Measurements from ENCODE around the gene QPRT.
"Not testable (repeated sequence)": the region's sequence is repeated elsewhere in the genome, so short reads cannot be mapped to it uniquely, and the experiment has no call there.

Gene QPRT

DNA sequence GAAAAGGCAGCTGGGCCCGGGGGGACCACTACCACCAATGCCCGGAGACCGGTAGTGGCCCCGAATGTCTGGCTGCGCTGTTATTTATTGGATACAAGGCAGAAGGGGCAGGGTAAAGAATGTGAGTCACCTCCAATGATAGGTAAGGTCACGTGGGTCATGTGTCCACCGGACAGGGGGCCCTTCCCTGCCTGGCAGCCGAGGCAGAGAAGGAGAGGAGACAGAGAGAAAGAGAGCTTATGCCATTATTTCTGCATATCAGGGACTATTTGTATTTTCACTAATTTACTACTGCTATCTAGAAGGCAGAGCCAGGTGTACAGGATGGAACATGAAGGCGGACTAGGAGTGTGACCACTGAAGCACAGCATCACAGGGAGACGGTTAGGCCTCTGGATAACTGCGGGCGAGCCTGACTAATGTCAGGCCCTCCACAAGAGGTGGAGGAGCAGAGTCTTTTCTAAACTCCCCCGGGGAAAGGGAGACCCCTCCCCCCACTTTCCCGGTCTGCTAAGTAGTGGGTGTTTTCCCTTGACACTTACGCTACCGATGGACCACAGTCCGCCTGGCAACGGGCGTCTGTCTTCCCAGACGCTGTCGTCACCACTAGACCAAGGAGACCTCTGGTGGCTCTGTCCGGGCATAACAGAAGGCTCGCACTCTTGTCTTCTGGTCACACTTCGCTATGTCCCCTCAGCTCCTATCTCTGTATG is 42.3 kb downstream of the QPRT start:
- not testable (repeated sequence) for DNase-seq

DNA sequence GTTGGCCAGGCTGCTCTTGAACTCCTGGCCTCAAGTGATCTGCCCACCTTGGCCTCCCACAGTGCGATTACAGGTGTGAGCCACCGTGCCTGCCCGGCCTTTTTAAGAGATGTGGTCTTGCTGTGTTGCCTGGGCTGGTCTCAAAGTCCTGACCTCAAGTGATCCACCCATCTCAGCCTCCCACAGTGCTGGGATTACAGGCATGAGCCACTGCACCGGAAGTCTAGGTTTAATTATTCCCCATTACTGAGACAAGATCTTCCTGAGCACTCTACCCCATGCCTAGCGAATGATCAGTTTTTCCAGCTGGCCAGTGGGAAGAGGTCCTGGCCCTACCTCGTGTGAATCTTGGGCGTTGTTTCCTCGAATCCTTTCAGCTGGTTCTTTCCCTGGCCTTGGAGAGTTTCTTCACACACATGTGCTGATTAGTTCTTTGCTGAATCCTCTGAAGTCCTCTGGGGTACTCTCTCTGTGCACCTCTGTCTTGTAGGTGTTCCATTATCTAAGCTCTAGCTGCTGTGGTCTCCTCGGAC is 47.9 kb downstream of the QPRT start:
- no peak for DNase-seq

DNA sequence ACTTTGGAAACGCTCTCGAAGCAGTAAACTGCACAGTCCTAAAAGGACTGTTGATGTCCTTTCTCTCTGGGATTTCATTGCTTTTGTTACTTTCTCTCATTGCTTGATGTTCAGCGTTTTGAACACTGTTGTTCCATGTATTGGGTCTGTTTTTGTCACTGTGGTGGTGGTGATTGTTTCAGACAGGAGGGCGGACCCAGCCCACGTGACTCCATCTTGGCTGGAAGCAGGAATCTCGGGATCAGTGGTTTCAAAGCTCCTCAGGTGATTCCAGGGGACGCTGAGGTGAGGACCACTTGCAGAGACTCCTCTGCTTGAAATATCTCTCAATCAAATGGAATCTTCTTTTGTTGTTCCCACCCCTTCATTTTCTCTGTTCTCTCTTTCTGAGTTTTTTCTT is 48.5 kb downstream of the QPRT start:
- no peak for DNase-seq

DNA sequence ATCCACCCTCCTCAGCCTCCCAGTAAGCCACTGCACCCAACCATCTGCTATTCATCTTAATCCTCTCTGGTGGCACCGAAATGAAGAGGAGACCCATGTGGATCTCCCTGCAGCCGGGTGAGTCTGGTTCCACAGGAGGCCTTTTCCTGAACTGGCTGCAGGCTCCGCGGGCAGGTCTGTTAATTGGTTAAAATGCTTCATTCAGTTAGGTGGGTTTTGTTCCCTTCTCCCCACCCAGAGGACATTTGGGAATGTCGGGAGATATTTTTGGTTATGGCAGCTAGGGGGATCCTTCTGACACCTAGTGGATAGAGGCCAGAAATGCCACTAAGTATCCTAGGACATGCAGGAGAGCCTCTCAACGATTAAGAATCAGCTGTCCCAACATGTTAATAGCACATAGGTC is 50.1 kb downstream of the QPRT start:
- no peak for DNase-seq

DNA sequence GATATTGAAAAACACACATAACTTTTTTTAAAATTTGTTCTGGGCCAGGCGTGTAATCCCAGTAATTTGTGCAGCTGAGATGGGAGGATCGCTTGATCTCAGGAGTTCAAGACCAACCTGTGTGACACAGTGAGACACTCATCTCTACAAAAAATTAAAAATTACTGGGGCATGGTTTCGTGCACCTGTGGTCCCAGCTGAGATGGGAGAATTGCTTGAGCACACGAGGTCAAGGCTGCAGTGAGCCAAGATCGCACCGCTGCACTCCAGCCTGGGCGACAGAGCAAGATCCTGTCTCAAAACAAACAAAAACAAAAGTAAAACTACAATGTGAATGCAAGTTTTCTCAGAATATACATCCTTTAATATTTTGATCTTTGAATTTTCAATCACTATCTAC is 51.7 kb downstream of the QPRT start:
- no peak for DNase-seq

DNA sequence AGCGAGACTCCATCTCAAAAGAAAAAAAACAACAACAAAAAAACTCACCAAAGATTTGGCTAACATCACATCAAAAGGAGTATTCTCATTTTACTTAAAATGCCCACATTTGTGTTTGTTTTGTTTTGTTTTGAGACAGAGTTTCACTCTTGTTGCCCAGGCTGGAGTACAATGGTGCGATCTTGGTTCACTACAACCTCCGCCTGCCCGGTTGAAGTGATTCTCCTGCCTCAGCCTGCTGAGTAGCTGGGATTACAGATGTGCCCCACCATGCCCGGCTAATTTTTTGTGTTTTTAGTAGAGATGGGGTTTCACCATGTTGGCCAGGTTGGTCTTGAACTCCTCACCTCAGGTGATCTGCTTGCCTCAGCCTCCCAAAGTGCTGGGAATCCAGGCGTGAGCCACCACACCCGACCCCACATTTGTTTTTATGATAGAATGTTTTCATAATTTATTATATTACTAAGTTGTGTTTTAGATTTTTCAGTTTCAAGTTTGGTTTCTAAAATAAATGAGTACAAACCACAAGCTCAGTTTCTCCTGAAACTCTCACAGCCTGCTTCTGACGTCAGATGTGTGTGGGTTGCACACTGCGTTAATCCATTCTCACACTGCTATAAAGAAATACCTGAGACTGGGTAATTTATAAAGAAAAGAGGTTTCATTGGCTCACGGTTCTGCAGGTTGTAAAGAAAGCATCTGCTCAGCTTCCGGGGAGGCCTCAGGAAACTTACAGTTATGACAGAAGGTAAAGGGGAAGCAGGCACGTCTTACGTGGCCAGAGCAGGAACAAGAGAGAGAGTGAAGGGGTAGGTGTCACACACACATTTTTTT is 53.0 kb downstream of the QPRT start:
- not testable (repeated sequence) for DNase-seq

DNA sequence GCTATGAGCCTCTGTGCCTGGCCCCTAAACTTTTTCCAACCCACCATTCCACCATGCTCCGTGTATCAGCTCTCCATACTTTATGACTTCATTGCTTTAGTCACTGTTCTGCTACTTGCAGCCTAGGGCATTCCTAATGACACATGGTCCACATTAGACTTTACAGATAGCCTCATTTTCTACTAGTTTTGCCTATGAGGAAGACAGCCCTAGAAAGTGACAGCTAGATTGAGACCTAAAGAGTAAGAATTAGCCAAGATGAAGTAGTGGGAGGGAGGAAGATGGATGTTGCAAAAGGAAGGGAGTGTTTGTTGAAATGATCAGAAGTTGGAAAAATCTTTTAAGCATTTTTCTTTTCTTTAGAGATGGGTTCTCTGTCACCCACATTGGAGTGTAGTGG is 55.8 kb downstream of the QPRT start:
- no peak for DNase-seq

DNA sequence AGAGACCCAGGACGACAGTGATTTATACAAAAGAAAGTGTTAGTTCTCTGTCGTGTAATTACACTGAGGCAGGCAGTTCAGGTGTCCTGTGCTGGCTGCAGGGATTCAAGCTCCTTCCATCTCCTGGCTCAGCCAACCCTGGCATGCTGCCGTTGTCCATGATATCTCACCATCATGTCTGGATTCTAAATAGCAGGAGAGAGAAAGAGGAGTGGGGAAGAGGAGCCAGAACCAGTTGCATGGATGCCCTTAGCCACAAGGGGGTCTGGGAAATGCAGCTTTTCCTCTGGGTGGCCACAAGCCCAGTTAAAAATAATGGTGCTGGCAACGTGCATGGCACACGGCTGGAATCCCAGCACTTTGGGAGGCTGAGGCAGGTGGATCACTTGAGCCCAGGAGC is 57.1 kb downstream of the QPRT start:
- no peak for DNase-seq

DNA sequence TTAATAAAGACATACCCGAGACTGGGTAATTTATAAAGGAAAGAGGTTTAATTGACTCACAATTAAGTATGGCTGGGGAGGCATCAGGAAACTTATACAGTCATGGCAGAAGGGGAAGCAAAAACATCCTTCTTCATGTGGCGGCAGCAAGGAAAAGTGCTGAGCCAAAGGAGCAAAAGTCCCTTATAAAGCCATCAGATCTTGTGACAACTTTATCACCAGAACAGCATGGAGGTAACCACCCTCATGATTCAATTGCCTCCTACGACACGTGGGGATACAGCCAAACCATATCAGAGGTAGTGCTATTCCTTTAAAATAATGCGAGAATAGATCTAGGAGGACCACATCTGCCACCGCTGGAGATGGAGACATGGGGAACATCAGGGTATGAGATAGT is 57.8 kb downstream of the QPRT start:
- DNase-seq = no peak

DNA sequence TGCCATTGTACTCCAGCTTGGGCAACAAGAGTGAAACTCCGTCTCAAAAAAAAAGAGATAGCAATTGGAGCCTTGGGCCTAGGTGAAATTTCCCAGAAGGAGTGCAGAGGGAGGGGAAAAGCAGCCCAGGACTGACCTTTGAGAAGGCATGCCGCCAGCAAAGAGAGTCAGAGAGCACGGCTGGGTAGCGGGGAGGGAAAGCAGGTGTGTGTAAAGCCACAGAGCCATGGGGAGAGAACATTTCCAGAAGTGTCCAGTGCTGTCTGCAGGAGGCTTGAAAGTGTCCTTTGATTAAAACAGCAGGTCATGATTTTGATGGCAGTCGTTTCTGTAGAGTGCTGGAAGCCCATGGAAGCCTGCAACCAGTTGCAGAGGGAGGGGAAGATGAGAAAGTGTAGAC is 58.7 kb downstream of the QPRT start:
- DNase-seq = no peak

DNA sequence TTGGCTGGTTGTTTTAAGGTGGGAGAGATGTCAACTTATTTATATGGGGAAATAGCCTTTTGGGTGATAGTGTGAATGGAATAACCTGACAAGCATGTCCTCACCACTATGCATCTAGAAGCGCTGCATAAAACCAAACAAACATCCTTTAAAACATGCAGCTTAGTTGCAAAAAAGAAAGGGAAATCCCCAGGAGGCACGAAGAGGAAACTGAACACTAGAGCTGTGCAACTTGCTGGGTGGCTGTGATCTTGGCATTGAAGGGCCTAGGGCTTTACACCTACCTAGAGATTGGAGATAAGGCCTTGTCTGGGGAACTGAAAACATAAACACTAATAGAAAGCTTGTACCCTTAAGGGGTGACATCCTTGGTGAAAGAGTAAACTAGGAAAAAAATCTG is 59.5 kb downstream of the QPRT start:
- DNase-seq = no peak

DNA sequence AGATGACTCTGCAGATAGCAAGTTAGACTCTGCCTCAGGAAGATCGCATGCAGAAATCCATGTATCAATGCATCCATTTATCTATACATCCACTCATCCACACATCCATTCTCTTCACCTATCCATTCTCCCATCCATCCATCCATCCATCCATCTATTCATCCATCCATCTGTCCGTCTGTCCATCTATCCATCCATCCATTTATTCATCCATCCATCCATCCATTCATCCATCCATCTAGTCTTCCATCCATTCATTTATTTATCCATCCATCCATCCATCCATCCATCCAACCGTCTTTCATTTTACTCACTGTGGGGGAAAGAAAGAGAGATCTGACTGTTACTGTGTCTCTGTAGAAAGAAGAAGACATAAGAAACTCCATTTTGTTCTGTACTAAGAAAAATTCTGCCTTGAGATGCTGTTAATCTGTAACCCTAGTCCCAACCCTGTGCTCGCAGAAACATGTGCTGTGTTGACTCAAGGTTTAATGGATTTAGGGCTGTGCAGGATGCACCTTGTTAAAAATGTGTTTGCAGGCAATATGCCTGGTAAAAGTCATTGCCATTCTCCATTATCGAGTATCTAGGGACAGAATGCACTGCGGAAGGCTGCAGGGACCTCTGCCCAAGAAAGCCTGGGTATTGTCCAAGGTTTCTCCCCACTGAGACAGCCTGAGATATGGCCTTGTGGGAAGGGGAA is 61.1 kb downstream of the QPRT start:
- DNase-seq = not testable (repeated sequence)

DNA sequence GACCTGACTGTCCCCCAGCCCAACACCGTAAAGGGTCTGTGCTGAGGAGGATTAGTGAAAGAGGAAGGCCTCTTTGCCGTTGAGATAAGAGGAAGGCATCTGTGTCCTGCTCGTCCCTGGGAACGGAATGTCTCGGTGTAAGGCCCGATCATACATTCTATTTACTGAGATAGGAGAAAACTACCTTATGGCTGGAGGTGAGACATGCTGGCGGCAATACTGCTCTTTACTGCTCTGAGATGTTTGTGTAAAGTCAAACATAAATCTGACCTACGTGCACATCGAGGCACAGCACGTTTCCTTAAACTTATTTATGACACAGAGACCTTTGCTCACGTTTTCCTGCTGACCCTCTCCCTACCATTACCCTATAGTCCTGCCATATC is 61.6 kb downstream of the QPRT start:
- DNase-seq = not testable (repeated sequence)

DNA sequence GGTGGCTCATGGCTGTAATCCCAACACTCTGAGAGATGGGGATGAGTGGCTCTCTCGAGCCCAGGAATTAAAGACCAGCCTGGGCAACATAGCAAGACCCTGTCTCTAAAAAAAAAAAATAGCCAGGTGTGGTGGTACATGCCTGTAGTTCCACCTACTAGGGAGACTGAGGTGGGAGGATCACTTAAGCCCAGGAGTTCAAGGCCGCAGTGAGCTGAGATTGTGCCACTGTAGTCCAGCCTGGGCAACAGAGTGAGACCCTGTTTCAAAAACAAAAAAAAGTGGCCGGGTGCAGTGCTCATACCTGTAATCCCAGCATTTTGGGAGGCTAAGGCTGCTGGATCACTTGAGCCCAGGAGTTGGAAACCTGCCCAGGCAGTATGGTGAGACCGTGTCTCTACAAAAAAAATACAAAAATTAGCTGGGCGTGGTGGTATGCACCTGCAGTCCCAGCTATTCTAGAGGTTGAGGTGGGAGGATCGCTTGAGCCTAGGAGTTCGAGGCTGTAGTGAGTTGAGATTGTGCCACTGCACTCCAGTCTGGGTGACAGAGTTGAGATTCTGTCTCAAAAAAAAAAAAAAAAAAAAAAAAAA is 63.8 kb downstream of the QPRT start:
- DNase-seq = no peak

DNA sequence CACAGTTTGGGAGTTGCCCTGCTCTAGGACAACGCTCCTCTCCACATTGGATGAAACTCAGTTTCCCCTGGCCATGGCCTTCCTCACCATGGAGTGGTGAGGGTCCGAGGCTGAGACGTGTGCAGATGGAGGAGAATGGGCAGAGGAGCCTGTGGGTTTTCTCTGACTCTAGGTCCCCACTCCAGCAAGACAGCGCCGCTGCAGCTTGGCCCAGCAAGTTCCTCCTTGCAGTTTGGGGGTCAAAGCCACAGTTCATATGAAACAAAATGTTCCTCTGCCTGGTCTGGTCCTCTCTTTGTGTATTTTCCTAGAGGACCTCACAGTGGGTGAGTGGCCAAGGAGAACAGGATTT is 64.5 kb downstream of the QPRT start:
- no peak for DNase-seq

DNA sequence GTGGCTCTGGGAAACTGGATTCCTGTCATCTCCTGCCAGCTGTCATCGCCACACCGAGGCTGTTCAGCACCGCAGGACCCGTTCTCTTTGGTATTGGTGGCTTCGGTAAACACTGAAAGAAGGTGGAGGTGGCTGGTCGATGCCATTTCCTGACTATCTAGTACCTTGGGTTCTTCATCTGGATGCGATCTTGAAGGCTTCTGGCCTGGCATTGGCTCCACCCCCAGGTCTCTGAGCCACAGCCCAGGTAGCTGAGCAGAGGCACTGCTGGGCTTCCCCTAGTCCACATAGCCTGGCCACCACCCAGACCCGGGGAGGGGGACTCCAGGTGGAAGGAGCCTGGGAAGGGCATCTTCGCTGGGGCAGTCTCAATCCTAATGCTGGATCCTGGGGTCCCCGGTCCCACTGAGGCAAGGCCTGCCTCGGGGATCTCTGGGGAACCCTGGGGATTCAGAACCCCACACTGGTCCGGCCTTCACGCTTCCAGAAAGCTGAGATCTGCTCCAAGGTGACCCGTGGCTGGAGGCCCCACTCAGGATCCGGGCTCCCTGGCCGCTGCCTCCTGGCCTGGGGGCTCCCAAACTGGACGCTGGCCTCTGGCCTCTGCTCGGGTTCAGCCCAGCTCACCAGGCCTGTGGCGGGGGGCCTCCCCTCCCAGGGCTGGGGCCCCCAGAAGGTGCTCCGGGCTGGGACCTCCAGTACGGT is 65.0 kb downstream of the QPRT start:
- no peak for DNase-seq

DNA sequence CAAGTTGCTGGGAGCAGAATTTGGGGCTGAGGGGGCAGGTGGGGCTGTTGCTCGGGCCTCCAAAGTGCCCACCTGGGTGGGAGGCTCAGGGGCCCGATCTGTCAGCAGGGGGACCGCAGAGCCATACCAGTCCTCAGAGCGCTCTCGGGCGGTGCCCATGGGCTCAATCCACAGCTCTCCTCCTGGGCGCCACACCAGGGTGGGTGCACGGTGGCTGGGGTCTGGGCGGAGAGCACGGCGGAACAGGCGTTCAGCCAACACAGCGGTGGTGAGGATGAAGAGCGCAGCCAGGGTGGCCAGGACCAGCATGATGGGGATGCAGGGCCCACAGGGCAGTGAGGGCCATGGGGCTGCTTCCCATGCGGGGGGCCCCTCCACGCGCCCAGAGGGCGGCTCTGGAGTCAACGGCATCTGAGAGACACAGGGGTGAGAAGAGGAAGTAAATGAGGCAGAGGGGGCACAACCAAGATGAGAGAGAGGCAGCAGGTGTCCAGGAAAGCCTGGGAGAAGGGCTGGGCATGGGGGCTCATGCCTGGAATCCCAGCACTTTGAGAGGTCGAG is 65.6 kb downstream of the QPRT start:
- no peak for DNase-seq

DNA sequence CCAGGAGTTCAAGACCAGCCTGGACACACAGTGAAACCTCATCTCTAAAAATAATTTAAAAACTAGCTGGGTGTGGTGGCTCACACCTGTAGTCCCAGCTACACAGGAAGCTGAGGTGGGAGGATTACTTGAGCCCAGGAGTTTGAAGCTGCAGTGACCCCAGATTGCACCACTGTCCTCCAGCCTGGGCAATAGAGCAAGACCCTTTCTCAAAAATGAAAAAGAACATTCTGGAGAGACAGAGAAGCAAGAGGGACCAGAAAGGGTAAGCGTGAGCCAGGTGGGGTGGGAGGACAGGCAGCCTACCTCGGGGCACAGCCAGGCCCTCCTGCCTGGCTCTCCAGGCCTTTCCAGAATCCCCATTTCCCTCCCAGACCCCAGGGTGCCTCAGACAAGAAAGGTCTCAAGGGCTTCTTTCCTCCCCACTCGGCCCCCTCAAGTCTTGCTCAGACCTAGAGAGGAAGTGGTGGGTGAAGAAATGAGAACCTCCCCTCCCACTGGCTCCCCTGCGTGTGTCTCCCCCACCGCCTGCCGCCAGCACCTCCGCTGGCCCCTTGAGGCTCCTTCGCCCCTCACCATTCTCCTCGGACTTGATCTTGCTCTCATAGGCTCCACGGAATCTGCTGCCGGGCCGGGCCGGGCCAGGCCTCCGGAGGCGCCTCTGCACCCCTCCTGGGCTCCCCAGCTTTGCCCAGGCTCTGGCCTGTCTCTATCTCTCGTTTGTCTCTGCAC is 66.3 kb downstream of the QPRT start:
- no peak for DNase-seq

DNA sequence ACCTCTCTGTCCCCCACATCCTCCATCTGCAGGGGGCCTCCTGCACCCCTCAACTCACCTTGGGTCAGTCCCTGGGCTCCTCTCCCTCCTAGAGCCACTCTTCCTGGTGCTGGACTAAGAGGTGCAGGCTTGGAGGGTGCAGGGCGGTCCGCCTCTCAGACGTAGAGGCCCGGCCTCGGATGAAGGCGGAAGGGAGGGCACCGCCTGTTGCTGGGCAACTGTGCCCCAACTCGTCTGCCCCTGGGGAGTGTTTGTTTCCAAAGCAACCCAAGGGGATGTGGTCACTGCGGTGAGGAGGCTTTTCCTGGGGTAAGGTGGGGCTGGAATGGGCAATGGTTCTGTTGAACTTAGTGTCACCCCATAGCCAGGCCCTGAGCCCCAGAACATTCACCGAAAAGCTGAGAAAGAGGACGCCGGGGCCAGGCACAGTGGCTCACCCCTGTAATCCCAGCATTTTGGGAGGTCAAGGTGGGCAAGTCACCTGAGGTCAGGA is 66.9 kb downstream of the QPRT start, which contains the start of gene C16orf54:
Gene C16orf54, minus strand, starts transcription at position 138 of the 493 bp plus-strand sequence. CDS start 1,039 bp downstream, outside the sequence.
- no peak for DNase-seq

DNA sequence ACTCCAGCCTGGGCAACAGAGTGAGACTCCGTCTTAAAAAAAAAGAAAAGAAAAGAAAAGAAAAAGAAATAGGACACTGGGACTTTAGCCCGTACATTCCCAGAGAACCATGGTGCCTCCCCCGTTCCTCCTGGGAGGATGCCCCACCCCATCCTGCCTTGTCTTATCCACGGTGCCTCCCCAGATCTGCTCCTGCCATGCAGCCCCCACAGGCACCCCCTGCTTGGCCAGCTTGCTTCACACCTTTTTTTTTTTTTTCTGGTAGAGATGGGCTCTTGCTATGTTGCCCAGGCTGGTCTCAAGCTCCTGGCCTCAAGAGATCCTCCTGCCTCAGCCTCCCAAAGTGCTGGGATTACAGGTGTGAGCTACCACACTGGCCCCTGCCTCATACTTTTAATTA is 67.5 kb downstream of the QPRT start:
- DNase-seq = not testable (repeated sequence)
